ENCODE measurements around the gene PDZD4.

Gene PDZD4

DNA sequence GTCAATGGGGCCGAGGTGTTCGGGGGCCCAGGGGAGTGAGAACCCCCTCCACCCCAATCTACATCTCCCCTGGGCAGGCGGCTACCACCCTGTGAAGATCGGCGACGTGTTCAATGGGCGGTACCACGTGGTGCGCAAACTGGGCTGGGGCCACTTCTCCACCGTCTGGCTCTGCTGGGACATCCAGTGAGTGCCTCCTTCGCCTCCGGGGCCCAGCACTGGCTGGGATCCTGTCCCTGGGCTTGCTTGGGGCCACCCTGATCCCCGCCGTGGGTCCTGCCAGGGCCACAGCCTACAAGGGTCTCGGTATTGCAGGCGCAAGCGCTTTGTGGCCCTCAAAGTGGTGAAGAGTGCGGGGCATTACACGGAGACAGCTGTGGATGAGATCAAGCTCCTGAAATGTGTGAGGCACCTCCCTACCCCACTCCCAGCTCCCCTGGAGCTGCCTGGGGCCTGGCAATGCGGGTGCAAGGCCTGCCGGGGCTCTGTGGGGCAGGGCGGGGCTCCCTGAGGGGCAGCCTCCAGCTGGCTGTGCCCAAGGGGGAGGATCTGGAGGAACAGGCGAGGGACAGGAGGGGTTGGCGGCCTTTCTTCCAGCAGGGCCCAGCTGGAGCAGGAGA, 48.8 kb downstream of the PDZD4 start:
- no peak for DNase-seq

DNA sequence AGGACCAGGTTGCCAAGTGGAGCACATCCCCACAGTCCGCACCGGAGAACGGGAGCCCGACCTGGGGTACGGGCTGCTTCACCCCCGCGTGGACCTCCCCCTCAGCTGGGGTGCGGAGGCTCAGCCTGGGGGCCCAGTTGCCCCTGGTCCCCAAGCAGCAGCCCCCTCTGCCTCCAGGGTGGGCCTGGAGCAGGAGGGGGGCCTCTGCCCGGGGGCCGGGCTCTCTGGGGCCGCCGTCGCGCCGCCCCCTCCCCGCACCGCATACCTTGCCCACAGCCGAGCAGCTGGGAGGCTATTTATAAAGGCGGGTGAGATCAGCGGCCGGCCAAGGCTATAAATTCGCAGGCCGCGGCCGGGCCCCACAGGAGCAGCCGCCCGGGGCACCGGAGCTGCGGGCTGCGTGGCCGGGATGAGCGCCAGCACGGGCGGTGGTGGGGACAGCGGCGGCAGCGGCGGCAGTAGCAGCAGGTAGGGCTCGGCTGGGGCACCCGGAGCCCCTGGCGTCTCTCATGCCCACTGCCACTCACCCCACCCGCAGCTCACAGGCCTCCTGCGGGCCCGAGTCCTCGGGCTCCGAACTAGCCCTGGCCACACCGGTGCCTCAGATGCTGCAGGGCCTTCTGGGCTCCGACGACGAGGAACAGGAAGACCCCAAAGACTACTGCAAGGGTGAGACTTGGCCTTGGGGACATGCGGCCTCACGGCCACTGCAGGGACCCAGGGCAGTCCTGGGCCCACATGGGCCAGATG, 49.5 kb downstream of the PDZD4 start, which contains the start of gene SRPK3:
Gene SRPK3, plus strand, starts transcription at position 364 of the 750 bp plus-strand sequence. Its CDS starts 46 bp downstream, at position 410.
- no peak for DNase-seq

DNA sequence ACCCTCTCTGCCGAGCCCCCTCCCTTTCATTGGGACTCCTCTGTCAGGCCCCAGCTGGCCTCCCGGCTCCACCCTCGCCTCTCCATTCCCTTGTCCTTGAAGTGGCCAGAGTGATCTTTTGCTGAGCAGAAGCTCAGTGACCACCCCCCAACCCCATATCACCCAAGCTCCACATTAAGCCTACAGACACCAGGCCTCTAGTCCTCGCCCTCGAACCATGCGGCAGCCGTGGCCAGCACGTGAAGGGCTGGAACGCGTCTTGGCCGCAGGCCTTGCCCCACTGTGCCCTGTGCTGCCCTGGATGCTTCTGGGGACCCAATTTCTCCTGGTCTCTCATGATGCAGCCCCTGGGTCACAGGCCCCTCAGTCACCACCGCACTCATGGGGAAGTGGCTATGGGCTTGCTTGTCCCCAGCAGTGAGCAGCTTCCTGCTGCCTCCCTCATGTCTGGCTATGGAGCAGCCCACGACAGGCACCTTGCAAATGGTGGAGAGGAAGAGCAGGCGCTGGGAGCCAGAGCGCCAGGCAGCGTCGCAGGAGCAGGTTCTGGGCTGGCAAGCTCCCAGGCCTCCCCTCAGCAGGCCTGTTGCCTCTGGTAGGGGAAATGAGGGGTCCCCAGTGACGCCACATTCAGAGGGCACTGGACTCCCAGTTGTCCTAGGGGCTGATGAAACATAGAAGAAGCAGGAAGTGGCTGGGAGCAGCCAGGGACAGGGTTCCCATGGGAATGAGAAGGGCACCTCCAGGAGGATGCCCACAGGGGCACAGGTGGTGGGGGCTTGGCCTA, 50.3 kb downstream of the PDZD4 start:
- no peak for DNase-seq

DNA sequence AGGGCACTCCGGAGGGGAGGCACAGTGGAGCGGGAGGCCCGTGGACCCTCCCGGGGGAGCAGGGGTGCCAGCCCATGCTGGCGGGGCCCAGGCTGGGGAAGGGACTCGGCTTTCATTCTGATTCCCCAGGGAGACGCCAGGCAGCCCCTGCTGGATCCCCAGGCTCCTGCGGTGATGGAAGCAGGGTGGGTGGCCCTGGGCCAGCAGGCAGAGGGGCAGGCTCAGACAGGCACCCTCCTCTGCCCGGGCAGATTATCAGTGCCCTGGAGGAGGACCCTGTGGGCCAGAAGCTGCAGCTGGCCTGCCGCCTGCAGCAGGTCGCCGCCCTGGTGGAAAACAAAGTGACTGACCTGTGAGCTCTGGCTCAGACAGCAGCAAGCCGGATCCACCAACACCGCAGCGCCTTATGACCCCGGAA, 51.7 kb downstream of the PDZD4 start:
- no peak for DNase-seq

DNA sequence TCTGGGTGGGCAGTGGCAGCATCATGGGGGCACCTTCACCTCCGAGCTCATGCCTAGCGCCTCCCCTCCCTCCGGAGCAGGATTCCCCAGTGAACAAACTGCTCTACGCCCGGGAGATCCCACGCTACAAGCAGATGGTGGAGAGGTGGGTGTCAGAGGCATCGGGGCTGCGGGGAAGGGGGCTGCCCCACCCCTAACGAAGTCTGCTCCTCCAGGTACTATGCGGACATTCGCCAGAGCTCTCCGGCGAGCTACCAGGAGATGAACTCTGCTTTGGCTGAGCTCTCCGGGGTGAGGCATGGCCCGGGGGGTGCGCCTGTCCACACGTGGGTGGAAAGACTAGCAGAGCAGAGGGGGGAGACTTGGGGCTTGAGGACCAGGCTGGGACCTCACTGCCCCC, 52.2 kb downstream of the PDZD4 start:
- DNase-seq = no peak

DNA sequence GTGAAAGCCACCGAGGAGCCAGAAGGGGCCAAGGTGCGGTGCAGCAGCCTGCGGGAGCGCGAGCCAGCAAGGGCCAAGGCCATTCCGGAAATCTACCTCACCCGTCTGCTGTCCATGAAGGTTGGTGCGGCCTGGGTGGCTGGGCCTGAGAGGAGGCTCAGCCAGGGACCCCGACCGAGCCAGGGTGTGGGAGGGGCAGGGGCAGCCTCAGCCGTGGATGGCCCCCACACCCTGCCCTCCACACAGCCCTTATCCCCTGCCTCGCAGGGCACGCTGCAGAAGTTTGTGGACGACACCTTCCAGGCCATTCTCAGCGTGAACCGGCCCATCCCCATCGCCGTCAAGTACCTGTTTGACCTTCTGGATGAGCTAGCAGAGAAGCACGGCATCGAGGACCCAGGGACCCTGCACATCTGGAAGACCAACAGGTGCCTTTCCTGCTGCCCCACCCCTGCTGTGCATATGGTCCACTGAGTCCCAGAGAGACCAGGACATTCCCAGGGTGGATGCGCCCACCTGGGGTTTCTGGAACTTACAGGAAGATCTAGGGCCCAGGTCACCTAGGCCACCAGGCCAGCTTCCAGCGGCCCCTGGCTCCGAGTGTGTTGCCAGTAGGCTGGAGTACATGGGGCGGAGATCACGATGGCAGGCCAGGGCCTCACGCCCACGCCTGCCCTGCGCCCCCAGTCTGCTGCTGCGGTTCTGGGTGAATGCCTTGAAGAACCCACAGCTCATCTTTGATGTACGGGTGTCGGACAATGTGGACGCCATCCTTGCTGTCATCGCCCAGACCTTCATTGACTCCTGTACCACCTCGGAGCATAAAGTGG, 52.9 kb downstream of the PDZD4 start:
- no peak for DNase-seq

DNA sequence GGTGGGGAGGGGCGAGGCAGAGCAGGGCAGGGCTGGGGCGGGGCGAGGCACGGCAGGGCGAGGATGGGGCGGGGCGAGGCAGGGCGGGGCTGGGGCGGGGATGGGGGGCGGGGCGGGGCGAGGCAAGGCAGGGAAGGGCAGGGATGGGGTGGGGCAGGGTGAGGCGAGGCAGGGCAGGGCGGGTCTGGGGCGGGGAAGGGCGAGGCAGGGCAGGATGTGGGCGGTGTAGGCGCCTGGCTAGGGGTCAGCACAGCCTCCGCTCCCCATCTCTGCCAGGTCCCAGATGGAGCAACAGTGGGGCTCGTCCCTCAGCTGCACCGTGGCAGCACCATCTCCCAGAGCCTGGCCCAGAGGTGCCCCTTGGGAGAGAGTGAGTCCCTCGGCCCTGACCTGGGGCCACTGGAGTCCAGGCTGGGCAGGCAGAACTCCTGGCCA, 53.7 kb downstream of the PDZD4 start:
- DNase-seq = no peak

DNA sequence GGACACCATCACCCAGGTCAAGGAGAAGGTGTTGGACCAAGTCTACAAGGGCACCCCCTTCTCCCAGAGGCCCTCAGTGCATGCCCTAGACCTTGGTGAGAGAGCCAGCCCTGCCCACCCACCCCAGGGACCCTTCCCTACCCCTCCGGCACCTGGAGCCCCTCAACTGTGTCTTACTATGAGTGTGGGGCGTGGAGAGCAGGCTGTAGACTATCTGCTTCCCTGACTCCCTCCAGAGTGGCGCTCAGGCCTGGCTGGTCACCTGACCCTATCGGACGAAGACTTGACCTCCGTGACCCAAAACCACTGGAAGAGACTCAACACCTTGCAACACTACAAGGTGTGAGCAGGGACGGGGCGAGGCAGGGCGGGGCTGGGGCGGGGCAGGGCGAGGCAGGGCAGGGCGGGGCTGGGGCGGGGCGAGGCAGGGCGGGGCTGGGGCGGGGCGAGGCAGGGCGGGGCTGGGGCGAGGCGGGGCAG, 54.2 kb downstream of the PDZD4 start:
- DNase-seq = no peak

DNA sequence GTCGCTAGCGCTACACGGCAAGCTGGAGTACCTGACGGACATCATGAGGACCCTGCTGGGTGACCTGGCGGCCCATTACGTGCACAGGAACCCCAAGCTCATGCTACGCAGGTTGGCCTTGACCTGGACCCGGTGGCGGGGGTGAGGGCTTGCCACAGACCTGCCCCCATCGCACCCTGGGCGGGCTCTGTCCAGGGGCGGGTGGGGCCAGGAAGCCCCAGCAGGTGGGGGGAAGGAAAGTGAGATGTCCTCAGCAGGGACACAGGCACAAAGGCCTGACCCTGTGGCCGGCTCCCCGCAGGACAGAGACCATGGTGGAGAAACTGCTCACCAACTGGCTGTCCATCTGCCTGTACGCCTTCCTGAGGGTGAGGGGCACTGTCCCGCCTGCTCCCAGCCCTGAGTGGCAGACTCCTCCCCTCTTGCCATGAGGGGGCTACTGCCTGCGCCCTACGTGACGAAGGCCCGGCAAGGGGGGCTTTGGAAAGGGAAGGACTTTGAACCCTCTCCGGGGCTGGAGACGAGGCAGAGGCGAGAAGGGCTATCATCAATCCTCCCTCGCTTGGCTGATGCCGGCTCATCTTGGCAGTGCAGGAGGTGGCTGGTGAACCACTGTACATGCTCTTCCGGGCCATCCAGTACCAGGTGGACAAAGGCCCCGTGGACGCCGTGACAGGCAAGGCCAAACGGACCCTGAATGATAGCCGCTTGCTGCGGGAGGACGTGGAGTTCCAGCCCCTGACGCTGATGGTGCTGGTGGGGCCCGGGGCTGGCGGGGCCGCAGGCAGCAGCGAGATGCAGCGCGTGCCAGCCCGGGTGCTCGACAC, 54.8 kb downstream of the PDZD4 start:
- no peak for DNase-seq

DNA sequence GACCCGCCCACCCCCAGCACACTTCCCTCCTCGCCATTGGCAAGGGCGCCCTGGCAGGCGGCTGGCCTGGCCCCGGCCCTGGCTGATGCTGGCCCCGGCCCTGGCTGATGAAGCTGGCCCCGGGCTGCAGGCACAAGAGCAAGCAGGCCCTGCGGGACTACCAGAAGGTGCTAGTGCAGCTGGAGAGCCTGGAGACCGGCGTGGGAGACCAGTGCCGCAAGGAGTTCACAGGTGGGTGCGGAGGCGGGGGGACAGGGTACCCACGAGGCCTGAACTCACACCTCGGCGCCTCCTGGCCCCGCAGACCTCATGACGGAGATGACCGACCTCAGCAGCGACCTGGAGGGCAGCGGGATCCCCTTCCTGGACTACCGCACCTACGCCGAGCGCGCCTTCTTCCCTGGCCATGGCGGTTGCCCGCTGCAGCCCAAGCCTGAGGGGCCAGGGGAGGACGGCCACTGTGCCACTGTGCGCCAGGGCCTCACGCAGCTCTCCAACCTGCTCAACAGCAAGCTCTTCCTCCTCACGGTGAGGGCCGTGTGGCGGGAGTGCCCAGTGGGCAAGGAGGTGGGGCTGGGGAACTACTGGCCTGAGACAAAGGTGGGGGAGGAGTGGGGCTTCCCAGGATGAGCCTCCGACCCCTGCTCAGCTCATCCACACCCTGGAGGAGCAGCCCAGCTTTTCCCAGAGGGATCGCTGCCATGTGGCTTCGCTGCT, 55.6 kb downstream of the PDZD4 start:
- no peak for DNase-seq

DNA sequence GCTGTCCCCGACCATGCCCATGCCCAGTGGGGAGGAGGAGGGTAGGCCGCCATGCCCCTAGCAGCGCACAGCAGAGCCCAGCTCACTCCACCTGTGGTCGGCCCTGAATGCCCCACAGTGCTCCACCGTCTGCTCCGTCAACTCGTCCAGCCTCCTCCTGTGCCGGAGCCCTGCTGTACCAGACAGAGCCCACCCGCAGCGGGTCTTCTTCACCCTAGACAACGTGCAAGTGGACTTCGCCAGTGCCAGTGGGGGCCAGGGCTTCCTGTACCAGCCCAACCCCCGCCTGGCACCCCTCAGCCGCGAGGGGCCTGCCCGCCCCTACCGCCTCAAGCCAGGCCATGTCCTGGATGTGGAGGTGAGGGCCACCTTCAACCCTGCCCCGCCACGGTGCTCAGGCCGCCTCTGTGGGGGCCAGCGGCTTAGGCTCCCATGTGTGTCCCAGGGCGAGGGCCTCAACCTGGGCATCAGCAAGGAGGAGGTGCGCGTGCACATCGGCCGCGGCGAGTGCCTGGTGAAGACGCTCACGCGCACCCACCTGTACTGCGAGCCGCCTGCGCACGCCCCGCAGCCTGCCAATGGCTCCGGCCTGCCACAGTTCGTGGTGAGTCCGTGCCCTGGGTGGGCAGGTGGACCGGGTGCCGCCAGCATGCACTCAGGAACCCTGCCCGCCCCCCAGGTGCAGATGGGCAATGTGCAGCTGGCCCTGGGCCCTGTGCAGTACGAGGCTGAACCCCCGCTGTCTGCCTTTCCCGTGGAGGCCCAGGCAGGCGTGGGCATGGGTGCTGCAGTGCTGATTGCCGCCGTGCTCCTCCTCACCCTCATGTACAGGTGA, 56.4 kb downstream of the PDZD4 start:
- no peak for DNase-seq

DNA sequence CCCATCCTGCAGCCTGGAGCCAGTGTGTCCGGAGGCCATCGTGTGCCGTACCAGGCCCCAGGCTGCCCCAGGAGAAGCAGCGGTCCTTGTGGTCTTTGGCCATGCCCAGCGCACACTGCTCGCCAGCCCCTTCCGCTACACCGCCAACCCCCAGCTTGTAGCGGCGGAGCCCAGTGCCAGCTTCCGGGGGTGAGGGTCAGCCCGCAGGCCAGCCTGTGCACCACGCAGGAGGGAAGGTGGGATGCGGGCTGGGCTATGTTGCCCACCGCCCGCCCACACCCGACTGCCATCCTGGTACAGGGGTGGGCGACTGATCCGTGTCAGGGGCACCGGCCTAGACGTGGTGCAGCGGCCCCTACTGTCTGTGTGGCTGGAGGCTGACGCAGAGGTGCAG, 57.1 kb downstream of the PDZD4 start:
- no peak for DNase-seq

DNA sequence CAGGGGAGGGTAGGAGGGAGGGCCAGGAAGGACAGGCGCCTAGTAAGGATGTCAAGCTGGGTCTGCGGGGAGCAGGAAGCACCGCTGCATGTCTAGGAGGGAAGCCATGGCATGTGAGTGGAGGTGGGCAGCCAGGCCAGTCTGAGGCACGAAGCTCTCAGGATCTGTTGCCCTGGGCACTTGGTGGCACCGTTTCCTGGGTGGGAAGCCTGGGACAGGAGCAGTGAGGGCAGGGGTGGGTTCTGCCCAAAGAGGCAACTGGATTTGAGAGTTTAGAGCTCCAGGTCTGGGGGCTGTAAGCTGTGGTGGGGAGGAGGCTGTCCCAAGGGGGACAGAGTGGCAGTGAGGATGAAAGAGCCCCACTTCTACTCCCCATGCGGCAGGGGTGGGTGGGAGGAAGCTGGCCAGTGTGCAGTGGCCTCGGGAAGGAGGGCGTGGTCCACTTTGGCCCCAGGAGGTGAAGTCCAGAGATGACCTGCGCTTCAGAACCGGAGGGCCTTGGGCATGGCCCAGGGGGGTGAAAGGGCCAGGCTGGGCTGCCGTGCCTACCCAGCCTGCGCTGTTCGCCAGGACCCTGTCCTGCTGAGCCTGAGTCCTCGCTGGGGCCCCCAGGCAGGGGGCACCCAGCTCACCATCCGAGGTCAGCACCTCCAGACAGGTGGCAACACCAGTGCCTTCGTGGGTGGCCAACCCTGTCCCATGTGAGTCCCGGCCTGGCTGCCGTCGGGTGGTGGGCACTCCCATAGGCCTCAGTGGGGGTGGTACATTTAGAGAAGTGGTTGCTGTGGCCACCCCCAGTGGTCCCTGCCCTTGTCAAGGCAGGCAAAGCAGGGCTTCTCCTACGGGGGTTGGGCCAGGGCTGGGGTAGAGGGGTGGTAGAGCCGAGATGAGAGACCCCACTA, 57.8 kb downstream of the PDZD4 start:
- no peak for DNase-seq

DNA sequence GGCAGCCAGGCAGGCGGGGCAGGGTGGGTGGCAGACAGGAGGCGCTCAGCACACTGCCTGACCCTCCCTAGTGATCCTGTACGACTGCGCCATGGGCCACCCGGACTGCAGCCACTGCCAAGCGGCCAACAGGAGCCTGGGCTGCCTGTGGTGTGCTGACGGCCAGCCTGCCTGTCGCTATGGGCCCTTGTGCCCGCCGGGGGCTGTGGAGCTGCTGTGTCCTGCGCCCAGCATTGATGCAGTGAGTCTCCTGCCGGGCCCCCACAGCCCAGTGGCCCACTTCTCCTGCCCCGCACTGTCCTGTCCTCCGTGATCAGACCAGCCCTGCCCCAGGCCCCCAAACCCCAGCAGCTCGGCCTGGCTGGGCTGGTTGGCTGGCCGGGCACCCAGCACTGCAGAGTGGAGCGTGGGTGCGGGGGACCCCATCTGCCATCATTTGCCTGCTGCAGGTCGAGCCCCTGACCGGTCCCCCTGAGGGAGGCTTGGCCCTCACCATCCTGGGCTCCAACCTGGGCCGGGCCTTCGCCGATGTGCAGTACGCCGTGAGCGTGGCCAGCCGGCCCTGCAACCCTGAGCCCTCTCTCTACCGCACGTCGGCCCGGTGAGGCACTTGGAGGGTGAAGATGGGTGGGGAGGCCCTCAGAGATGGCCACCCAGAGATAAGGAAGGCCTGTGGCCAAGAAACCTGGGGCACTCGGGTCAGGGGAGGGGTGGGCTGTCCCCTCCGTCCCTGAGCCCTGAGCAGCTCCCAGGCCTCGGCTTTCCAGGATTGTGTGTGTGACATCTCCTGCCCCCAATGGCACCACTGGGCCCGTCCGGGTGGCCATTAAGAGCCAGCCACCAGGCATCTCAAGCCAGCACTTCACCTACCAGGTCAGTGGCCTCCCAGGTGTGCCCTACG, 58.7 kb downstream of the PDZD4 start:
- no peak for DNase-seq

DNA sequence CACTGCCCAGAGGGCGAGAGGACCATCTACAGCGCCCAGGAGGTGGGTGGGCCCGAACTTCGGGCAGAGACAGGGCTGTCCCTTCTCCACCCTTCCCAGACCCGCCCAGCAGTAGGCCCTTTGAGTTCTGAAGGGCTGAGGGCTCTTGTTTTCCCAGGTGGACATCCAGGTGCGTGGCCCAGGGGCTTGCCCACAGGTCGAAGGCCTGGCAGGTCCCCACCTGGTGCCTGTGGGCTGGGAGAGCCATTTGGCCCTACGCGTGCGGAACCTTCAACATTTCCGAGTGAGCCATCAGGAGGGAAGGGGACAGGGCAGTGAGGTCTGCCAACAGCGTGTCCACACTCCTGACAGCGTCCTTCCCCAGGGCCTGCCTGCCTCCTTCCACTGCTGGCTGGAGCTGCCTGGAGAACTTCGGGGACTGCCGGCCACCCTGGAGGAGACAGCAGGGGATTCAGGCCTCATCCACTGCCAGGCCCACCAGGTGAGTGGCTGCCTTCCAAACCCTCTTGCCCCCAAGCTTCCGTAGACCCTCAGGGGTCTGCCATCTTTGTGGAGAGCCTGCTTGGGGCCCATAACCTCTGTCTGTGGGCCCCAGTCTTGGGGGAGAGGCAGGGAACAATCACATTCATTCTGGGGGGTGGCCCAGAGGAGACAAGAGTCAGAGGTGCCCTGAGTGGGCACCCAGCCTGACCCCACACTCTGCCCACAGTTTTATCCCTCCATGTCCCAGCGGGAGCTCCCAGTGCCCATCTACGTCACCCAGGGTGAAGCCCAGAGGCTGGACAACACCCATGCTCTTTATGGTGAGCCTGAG, 59.5 kb downstream of the PDZD4 start:
- DNase-seq = no peak

DNA sequence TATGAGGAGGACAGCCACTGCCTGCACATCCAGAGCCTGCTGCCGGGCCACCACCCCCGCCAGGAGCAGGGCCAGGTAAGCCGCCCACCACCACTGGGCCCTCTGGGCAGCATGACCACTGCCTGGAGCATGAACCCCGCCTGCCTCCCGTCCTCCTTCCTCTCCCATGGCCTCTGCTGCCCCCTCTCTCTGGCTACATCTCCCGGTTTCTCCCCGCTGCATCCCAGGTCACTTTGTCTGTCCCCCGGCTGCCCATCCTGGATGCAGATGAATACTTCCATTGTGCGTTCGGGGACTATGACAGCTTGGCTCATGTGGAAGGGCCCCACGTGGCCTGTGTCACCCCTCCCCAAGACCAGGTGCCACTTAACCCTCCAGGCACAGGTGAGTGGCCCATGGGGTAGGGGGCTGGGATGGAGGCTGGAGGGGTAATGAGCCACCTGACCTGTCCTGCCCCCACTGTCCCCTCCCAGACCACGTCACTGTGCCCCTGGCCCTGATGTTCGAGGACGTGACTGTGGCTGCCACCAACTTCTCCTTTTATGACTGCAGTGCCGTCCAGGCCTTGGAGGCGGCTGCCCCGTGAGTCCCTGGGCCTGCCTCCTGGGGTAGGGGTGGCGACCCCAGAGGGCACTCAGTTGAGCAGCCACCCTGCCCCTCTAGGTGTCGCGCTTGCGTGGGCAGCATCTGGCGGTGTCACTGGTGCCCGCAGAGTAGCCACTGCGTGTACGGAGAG, 60.3 kb downstream of the PDZD4 start:
- DNase-seq = no peak

All from CD4-positive, alpha-beta T cell treated with Interleukin-17A for 1 hour (primary cell).